ENCODE results near the gene PLOD3.

DNA sequence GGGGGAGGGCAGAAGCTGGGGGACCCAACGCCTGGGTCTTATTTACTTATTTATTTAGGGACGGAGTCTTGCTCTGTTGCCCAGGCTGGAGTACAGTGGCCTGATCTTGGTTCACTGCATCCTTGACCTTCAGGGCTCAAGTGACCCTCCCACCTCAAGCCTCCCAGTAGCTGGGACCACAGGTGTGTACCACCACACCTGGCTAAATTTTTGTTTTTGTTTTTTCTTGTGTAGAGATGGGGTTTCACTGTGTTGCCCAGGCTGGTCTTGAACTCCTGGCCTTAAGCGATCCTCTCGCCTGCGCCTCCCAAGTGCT is 14.8 kb downstream of the PLOD3 start:
- TF ChIP-seq, protein P1, sequence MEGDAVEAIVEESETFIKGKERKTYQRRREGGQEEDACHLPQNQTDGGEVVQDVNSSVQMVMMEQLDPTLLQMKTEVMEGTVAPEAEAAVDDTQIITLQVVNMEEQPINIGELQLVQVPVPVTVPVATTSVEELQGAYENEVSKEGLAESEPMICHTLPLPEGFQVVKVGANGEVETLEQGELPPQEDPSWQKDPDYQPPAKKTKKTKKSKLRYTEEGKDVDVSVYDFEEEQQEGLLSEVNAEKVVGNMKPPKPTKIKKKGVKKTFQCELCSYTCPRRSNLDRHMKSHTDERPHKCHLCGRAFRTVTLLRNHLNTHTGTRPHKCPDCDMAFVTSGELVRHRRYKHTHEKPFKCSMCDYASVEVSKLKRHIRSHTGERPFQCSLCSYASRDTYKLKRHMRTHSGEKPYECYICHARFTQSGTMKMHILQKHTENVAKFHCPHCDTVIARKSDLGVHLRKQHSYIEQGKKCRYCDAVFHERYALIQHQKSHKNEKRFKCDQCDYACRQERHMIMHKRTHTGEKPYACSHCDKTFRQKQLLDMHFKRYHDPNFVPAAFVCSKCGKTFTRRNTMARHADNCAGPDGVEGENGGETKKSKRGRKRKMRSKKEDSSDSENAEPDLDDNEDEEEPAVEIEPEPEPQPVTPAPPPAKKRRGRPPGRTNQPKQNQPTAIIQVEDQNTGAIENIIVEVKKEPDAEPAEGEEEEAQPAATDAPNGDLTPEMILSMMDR (IDR thresholded peaks at IDR 0.05; ENCODE audit: borderline replicate concordance, extremely low read depth, low read length, poor library complexity, severe bottlenecking), result no peak
- no peak for TF ChIP-seq EZH2 (IDR thresholded peaks at IDR 0.05; ENCODE audit: borderline replicate concordance, low read depth, low read length, severe bottlenecking)
